ENCODE data around the gene SORCS2.
"Not testable (repeated sequence)": the region's sequence is repeated elsewhere in the genome, so short reads cannot be mapped to it uniquely, and the experiment has no call there.

SORCS2 gene

GRCh38 chr4:7210824-7211223 is 18.5 kb downstream of the SORCS2 start:
- no peak for TF ChIP-seq CTCF (IDR thresholded peaks at IDR 0.05; ENCODE audit: low read depth, low read length, missing control alignments)
- no peak overlapping the region for H3K27ac ChIP-seq

GRCh38 chr4:7212101-7212674 is 19.9 kb downstream of the SORCS2 start:
- no peak for DNase-seq
- H3K36me3 ChIP-seq (replicated peaks) = no peaks in the 10 kb centered on the region
- no peak for TF ChIP-seq CTCF (IDR thresholded peaks at IDR 0.05; ENCODE audit: low read depth, low read length, missing control alignments)
- in situ Hi-C loops (cut with HindIII; ENCODE audit: low pct_ligation_motif_present, low sequenced_read_pairs) = no loop called here
- H3K4me3 ChIP-seq (ENCODE audit: low read depth, low read length) = no peak overlapping the region
- no peak overlapping the region for H3K27ac ChIP-seq
- no peaks in the 10 kb centered on the region for H3K27me3 ChIP-seq (replicated peaks)

More at GRCh38 chr4:7210824-7211223, 18.5 kb downstream of the SORCS2 start:
- DNase-seq = peak; percentile 62
- in situ Hi-C loops (cut with HindIII; ENCODE audit: low pct_ligation_motif_present, low sequenced_read_pairs) = no loop called here
- no peaks in the 10 kb centered on the region for H3K36me3 ChIP-seq (replicated peaks)
- no peak overlapping the region for H3K4me3 ChIP-seq (ENCODE audit: low read depth, low read length)
- no peaks in the 10 kb centered on the region for H3K27me3 ChIP-seq (replicated peaks)

- H3K4me3 ChIP-seq (ENCODE audit: low read depth, low read length) = no peak overlapping the region
- no peaks in the 10 kb centered on the region for H3K36me3 ChIP-seq (replicated peaks)
- no peak for TF ChIP-seq CTCF (IDR thresholded peaks at IDR 0.05; ENCODE audit: low read depth, low read length, missing control alignments)
- in situ Hi-C loops (cut with HindIII; ENCODE audit: low pct_ligation_motif_present, low sequenced_read_pairs) = no loop called here
- H3K27me3 ChIP-seq (replicated peaks) = no peaks in the 10 kb centered on the region
- no peak for DNase-seq
- no peak overlapping the region for H3K27ac ChIP-seq
Measured at GRCh38 chr4:7212921-7213320, 20.6 kb downstream of the SORCS2 start.

- Histone ChIP-seq H3K27me3 (replicated peaks) (no peaks in the 10 kb centered on the region), H3K27ac (no peak overlapping the region), H3K4me3 (ENCODE audit: low read depth, low read length) (no peak overlapping the region), H3K36me3 (replicated peaks) (no peaks in the 10 kb centered on the region)
- no peak for TF ChIP-seq CTCF (IDR thresholded peaks at IDR 0.05; ENCODE audit: low read depth, low read length, missing control alignments)
- in situ Hi-C loops (cut with HindIII; ENCODE audit: low pct_ligation_motif_present, low sequenced_read_pairs) = no loop called here
- no peak for DNase-seq
Measured at GRCh38 chr4:7213807-7214206, 21.5 kb downstream of the SORCS2 start.

- no peak for TF ChIP-seq CTCF (IDR thresholded peaks at IDR 0.05; ENCODE audit: low read depth, low read length, missing control alignments)
- no peak overlapping the region for H3K4me3 ChIP-seq (ENCODE audit: low read depth, low read length)
- in situ Hi-C loops (cut with HindIII; ENCODE audit: low pct_ligation_motif_present, low sequenced_read_pairs) = no loop called here
- no peaks in the 10 kb centered on the region for H3K36me3 ChIP-seq (replicated peaks)
- H3K27me3 ChIP-seq (replicated peaks) = no peaks in the 10 kb centered on the region
- H3K27ac ChIP-seq = no peak overlapping the region
- no peak for DNase-seq
Measured at GRCh38 chr4:7214359-7214758, 22.0 kb downstream of the SORCS2 start.

GRCh38 chr4:7215187-7215586 is 22.8 kb downstream of the SORCS2 start:
- in situ Hi-C loops (cut with HindIII; ENCODE audit: low pct_ligation_motif_present, low sequenced_read_pairs); DNase-seq: not testable (repeated sequence)

More at GRCh38 chr4:7215187-7215586, 22.8 kb downstream of the SORCS2 start:
- not testable (repeated sequence) for H3K27ac ChIP-seq; H3K36me3 ChIP-seq (replicated peaks); H3K4me3 ChIP-seq (ENCODE audit: low read depth, low read length); H3K27me3 ChIP-seq (replicated peaks)

All from brain microvascular endothelial cell (primary cell).